HG02588 (cell line): ENCODE data around the gene MAT2A.

Experiments used
- ATAC-seq: cut with Tn5 transposase; IDR thresholded peaks from one replicate; pipeline ENCODE4 v1.9.1; 2021; ENCODE audit warnings: mild to moderate bottlenecking, moderate library complexity; ENCODE audit not compliant: unreplicated experiment

The MAT2A gene

DNA sequence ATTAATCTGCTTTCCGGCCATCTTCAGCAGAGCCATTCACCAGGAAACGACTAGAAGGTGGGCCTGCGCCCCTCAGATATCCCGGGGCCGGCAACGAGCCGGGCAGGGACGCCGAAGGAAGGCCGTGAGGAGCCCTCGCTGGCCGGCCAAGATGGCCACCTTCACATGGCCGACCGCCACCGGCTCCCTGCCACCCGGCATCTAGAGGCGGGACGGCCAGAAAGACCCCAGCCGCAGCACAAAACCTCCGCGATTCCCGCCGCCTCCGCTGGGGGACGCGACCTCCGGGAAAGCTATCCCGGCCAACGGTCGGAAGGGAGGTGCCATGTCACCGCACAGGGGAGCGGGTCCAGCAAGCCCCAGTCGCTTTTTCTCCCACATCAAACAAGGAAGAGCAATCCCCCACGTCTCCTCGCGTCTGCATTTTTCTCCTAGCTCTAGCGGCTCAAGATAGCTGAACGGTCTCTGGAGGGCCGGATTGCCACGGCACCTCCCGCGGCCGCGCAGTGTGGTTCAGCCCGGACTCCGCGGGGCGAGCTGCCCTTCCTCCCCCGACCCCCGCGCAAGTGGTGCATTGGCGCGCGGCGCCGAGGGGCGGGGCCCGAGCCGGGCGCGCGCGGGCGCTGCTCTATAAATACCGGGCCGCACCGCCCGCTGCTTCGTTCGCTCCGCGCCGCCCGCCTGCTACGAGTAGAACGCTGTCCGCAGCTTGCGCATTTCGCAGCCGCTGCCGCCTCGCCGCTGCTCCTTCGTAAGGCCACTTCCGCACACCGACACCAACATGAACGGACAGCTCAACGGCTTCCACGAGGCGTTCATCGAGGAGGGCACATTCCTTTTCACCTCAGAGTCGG, at the start of gene MAT2A:
MAT2A (plus strand) TSS at position 662 of the 854 bp plus-strand sequence; CDS start at position 782, 120 bp downstream.
- ATAC-seq, result peak; percentile 70

DNA sequence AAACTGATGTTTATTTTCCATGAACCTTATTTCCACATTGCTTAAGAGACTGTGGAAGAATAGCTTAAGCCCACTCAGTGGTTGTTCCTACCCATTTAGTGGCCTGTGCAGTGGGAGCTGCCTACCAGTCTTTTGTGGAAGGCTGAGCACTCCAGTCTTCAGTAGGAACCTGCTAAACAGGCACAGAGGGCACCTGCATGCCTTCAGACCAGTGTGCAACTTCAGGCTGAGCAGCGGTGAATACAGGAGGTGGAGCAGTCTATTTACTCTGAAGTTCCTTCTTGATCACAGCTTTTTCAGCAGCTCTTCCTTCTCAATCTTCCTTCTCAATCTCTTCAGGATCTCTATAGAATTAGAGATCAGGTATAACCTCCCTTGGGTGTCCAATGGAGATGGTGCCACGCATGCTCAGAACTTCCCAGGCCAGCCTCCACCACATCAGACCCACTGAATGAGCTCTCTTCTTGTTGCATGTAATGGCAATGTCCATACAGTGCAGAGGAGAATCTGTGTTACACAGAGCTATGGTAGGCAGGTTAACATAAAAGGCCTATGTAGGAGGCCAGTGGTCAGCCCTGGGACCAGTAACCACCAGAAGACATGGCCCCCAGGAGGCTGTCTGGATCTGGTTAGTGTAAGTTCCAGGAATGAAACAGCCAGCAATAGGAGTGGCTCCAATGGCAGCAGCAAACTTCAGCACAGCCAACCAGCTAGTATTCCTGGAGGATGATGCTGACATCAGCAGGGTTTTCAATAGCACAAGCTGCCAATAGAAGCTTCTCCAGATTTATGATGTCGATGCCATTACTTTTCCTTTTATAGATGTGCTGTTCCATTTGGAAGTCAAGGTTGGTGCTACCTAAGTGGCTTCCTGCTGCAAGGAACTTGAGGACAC, 47.9 kb upstream of the MAT2A start:
- ATAC-seq, result no peak

GRCh38 chr2:85496436-85496835, 42.5 kb upstream of the MAT2A start:
- ATAC-seq, result no peak

GRCh38 chr2:85497944-85498630, 40.9 kb upstream of the MAT2A start:
- no peak for ATAC-seq

DNA sequence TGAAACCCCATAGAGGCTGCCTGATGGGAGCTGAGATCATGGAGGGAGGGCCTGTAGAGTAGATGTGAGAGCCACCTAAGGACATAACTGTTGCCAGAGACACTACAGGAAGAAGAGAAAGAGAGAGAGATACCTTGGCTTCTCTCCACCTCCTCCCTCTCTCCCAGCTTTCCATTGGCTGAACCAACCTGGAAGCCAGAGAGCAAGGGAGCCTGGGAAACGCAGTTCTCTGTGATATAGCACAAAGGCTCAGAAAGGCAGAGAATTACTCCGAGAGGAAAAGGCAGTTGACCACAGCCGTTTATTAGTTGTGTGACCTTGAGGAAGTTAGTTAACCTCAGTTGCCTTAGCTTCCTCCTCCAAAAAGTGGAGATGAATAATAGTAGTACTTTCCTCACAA, 37.7 kb upstream of the MAT2A start:
- no peak for ATAC-seq

DNA sequence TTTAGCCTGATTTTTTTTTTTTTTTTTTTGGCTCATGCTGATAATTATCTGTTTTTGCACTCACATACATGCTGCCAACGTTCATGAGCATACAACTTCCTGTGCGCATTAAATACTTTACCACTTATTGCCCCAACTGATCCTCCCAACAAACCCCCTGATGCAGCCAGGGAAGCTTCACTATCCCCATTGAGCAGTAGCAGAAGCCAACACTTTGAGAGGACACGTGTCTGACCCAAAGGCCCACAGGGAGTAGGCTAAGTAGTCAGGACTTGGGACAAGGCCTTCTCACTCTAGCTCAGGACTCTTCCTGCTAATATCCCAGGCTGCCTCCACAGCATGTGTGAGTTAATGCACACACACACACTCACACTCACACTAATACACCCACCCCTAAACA, 36.2 kb upstream of the MAT2A start:
- no peak for ATAC-seq

DNA sequence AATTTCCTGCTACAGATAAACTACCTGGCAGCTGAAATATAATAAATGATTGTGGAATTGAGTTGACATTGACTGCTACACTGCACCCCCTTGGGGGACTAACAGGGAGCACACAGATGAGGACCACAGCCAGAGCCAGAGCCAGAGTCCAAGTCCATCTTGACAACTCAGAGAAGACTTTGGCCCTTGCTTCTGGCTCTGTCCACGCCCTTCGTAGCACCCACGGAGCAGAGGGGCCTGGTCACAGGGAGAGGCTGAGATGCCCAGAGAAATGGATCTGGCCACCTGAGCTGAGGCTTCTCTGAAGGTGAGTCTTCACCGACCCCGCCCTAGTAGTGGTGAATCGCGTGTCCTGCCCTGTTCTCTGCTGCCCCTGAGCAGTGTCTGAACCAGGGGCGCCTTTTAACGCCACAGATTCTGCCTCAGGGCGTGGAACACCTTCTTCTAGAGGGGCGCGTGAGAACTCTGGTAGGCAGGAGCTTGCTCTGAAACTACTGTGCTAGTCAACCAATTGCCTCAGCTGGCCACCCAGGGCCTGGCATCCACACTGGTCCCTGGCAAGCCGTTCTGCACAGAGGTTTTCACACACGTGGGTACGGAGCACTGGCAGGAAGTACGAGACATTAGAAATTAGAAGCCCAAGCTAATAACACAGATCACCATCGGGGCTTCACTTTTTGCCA, 35.7 kb upstream of the MAT2A start:
- ATAC-seq, result no peak

DNA sequence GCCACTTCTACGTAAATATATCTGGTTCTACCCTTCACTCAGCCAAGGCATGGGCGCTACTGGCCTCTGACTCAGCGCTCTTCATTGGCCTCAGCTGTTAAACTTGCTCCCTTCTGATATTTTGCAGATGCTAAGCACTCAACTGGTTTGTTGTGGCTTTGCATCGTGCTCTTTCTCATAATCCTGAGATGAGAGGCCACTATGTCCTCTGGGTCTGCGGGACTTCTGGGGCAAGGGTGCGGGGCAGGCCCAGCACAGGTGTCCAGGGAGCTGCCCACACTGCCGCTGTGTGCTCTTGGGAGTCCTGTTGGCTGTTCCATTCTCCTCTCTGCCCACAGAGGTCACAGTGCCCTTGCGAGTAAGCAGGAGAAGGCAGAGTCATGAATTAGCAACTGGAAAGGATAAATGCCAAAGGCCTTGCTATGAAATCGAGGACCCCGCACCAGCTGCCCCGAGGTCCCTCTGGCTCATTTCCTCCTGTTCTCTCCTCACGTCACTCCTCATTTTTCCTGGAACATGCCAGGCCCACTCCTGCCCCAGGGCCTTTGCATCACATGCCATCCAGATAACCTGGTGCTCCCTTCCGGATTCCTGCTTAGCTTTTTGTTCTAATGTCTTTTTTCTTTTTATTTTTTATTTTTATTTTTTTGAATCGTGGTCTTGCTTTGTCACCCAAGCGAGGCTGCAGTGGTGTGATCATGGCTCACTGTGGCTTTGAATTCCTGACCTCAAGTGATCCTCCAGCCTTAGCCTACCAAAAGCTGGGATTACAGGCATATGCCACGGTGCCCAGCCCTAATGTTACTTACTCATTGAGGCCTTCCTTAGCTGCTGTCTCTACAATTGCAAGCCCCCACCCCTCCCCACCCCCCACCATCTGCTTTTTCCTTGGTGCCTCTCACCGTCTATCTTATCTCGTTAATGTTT, 34.9 kb upstream of the MAT2A start:
- ATAC-seq, result no peak

DNA sequence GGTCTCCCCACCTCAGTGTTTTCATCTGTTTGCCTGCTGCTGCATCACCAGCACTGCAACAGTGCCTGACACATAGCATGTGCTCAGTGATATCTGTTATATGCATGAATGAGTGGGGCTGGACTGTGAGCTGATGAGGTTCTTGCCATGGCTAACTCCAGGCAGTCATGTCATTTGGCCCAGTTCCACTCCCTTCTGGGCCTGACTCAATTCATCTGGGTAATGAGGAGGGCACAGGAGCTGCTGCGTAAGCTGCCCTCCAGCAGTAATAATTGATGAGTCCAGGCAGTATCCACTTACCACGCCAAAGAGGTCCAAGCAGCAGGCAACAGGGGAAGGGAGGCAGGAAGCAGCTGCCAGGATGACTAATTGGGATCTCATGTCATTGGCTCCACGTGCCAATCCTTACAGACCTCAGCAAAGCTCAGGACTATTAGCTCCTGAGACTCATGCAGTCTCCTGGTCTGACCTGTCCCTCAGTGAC, 34.1 kb upstream of the MAT2A start:
- ATAC-seq, result no peak

DNA sequence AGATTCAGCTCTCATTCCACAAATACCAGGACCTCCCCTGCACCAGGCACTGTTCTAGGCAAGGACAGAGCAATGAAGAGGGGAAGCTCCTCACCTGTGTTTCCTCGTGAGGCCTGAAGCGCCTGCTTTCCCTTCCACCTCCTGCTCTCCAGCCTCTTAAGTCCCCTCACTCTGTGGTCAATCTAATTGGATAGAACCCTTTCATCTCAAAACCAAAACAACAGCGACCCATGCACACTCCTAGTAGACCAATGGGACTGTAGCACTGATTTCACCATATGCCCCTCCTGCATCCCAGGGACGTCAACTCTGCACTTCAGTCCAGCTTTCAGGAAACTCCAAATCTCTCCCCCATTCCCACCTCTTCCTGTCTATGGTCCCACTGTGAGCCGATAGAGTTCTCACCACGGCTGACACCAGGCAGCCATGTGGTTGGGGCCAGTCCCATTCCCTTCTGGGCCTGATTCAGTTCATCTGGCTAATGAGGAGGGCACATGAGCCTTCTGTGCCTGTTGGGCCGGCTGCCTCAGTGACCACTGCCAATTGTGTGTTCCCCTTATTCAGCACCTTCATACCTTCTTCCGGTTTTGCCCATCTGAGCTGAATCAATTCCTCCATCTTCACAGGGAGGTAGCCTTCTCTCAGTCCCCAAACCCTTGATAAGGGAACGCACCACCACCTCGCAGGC, 33.3 kb upstream of the MAT2A start:
- ATAC-seq, result no peak

GRCh38 chr2:85506768-85507181, 32.2 kb upstream of the MAT2A start:
- no peak for ATAC-seq

DNA sequence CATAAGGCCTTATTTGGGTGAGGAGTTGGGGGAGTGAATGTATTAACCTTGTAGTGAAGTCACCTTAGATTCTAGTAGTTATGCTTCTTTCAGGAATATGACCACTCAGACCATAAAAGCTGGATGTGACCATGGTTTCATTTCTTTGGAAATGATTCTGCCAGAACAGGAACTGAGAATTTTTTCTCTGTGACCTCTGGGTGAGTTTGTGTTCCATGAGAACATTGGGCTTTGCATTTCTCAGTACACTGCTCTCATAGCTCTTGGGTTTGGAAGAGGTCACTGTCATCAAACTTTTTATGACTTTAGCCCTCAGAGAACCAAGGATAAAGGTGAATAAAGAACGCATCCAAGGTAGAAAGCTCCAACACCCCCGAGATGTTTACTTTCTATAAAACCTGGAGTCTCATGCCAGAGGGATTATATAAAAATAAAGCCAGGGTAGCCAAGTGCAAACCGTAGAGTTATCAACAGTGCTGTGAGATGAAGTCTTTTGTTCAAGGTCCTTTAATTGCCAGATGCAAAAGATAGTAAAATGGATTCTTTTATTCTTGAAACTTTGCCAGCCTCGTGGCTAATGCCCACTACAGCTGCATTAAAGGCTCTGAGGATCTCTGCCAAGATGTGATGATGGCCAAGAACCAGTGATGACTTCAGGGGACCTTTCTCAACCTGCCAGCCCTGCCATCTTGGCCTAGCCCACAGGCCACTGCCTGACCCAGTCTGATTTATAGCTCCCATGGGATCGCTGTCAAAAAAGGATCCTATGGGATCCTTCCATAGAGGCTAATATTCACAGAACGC, 27.8 kb upstream of the MAT2A start:
- no peak for ATAC-seq

GRCh38 chr2:85514323-85514722, 24.6 kb upstream of the MAT2A start:
- no peak for ATAC-seq

GRCh38 chr2:85516653-85517389, 22.1 kb upstream of the MAT2A start:
- no peak for ATAC-seq

DNA sequence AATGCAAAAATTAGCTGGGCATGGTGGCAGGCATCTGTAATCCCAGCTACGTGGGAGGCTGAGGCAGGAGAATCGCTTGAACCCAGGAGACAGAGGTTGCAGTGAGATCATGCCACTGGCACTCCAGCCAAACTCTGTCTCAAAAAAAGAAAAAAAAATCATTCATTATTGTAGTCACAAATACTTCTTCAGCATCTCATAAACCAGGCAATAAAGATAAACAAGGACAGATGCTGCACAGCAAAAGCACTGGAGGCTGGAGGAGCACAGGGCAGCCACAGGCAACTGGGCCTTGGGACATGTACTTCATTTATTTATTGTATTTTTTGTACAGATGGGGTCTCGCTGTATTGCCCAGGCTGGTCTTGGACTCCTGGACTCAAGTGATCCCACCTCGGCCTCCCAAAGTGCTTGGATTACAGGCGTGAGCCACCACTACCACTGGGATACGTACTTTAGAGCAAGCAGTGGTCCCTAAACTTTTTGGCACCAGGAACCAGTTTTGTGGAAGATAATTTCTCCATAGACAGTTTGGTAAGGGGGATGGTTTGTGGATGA, 16.8 kb upstream of the MAT2A start:
- no peak for ATAC-seq

GRCh38 chr2:85523062-85523902, 15.7 kb upstream of the MAT2A start:
- no peak for ATAC-seq
